SH-SY5Y (cell line): Measurements from ENCODE around the gene NUBP2.

Experiments used
- GATA2 ChIP-seq: IDR thresholded peaks from 2 replicates; pipeline ENCODE4 v1.6.1; 2011; ENCODE audit warnings: mild to moderate bottlenecking, low read depth, low read length
- GATA3 ChIP-seq: IDR thresholded peaks from 2 replicates; pipeline ENCODE4 v1.6.1; 2011; ENCODE audit warnings: low read depth, mild to moderate bottlenecking, low read length, moderate library complexity

- TF ChIP-seq GATA2, result no peak
- no peak for TF ChIP-seq GATA3
Observed at GRCh38 chr16:1781758-1782407, 877 bp upstream of the NUBP2 start.
